Mucosa of rectum (tissue), 2 donors: ENCODE data around the gene CDC45.

Experiments
- H3K27ac ChIP-seq, 2 donors: one replicate each; pipeline ENCODE4 v1.7.0; 2013; ENCODE audit warnings: inconsistent platforms in 2 of 2, low read depth in 2 of 2, low read length in 2 of 2
- H3K27me3 ChIP-seq, 2 donors: one replicate each; pipeline ENCODE4 v1.7.0; 2013; ENCODE audit warnings: low read length in 2 of 2; ENCODE audit not compliant: control insufficient read depth in 2 of 2, insufficient read depth in 2 of 2
- H3K36me3 ChIP-seq, 2 donors: one replicate each; pipeline ENCODE4 v1.7.0; 2013; ENCODE audit warnings: low read length in 2 of 2; ENCODE audit not compliant: control insufficient read depth in 2 of 2, insufficient read depth in 2 of 2
- H3K4me1 ChIP-seq, 2 donors: one replicate each; pipeline ENCODE4 v1.7.0; 2013; ENCODE audit warnings: low read length in 2 of 2, mild to moderate bottlenecking in 1 of 2; ENCODE audit not compliant: control insufficient read depth in 2 of 2, insufficient read depth in 2 of 2
- H3K4me3 ChIP-seq, 2 donors: one replicate each; pipeline ENCODE4 v1.7.0; 2013; ENCODE audit warnings: low read length in 2 of 2
- H3K9ac ChIP-seq, 2 donors: one replicate each; pipeline ENCODE4 v1.7.0; 2013; ENCODE audit warnings: low read length in 2 of 2, low read depth in 1 of 2, mild to moderate bottlenecking in 1 of 2
- H3K9me3 ChIP-seq, 2 donors: one replicate each; pipeline ENCODE4 v1.7.0; 2013; ENCODE audit warnings: low read length in 2 of 2; ENCODE audit not compliant: control insufficient read depth in 2 of 2
- donor health status: healthy.
- donor health status: Normal muscosa, but diverticular disease.

CDC45 gene

DNA sequence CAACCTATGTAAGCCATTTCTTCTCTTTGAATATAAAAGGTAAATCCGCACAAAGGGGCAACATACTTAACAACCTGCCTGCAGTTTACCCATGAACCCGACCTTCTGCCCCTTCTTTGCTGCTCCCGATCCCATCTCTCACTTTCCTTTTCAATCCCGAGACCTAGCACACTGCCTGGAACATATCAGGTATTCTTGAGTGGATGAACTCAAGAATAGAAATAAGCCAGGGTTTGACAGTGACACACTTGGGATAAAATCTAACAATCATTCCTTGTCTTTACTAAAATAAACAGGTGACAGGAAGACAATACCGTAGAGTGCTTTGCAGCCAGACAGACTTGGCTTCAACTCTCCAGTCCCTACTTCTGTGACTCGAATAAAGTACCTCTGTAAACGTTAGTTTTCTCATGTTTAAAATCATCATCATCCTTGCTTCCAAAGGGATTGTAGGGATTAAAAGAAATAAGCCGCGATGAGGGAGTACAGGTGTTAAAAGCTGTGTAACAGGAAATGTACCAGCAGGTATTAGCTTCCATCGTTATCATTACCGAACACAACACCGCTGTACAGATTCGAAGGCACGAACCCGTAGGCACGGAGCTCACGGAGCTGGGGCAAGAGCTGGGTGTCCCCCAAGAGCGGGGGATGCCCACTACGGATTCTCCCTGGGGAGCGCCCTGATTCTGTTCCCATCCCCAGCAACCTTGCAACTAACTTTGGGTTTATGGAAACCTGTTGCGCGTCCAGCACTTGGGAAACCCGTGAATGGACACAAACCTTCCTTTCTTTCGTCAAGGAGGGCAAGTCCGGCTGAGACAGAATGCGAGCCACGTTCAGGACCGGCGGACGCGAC lies 1.4 kb upstream of the CDC45 start:
- H3K27me3 ChIP-seq: no peaks in the 10 kb centered on the region
- H3K36me3 ChIP-seq: peaks cover 12 to 16% of the 10 kb centered on the region in 2 donors
- H3K4me3 ChIP-seq: peak overlapping the region; percentile 95 to 97
- peak overlapping the region; percentile 90 to 98 for H3K9ac ChIP-seq
- no peaks in the 10 kb centered on the region for H3K9me3 ChIP-seq
- H3K4me1 ChIP-seq: peaks cover 14 to 16% of the 10 kb centered on the region in 2 donors
- H3K27ac ChIP-seq: peak overlapping the region; percentile 95 to 97

DNA sequence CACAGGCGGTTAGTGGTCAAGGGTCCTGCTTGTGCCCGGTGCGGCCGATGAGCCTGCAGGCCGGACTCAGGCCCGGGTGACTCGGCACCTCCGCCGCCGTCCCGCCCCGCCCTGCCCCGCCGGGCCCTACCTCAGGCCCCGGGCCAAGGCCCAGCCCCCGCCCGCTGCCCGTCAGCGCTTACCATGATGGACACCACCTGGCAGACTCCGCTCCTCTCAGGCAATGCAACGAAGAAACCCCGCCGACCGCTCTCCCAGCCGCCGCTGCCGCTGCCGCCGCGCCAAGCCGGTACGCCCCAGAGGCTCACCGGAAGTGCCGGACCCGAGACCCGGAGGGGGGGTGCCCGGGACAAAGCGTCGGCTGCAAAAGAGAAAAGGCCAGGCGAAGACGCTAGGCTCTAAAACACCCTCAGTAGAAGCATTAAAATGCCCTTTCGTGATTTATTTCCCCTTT lies 792 bp upstream of the CDC45 start, which contains the start of gene UFD1:
Gene UFD1 (minus strand): TSS at position 293 of the 454 bp plus-strand sequence. CDS start 108 bp downstream, at position 185.
- peak within 1 kb of the TSS; percentile 95 to 97 for H3K4me3 ChIP-seq
- peaks cover 14 to 16% of the 10 kb centered on the region in 2 donors for H3K4me1 ChIP-seq
- peak within 1 kb of the TSS; percentile 95 to 97 for H3K27ac ChIP-seq
- H3K27me3 ChIP-seq: no peaks in the 10 kb centered on the region
- peak within 1 kb of the TSS; percentile 90 to 98 for H3K9ac ChIP-seq
- no peaks in the 10 kb centered on the region for H3K9me3 ChIP-seq
- H3K36me3 ChIP-seq: peaks cover 6 to 10% of the 10 kb centered on the region in 2 donors

- H3K27ac ChIP-seq: no peak overlapping the region
- peaks cover 6 to 9% of the 10 kb centered on the region in 2 donors for H3K36me3 ChIP-seq
- H3K9ac ChIP-seq: peak overlapping the region in 1 of 2 donors; percentile 41
- H3K27me3 ChIP-seq: no peaks in the 10 kb centered on the region
- H3K9me3 ChIP-seq: no peaks in the 10 kb centered on the region
- peak overlapping the region; percentile 95 to 97 for H3K4me3 ChIP-seq
- peaks cover 14 to 16% of the 10 kb centered on the region in 2 donors for H3K4me1 ChIP-seq
These were observed 451 bp downstream of the CDC45 start for GRCh38 chr22:19480173-19480568.

DNA sequence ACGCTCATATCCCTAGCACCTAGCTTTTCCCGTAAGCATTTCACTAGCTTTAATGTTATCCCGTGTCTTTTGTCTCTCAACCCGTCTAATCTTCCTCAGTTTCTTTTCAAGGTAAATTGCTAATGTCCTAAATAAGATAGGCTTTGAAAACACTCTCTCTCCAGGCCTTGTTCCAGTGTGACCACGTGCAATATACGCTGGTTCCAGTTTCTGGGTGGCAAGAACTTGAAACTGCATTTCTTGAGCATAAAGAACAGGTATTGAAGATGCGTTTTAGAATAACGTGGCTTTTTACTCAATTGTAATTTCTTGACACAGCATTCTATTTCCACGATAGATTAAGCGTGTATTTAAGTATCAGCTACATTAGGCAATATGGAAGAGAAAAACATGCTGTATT lies 1.1 kb downstream of the CDC45 start:
- Histone ChIP-seq H3K4me3 (peak overlapping the region in 1 of 2 donors; percentile 97), H3K9ac (no peak overlapping the region), H3K9me3 (no peaks in the 10 kb centered on the region), H3K4me1 (peaks cover 14 to 16% of the 10 kb centered on the region in 2 donors), H3K27me3 (no peaks in the 10 kb centered on the region), H3K36me3 (peaks cover 5 to 8% of the 10 kb centered on the region in 2 donors), H3K27ac (no peak overlapping the region)

GRCh38 chr22:19482297-19482696 lies 2.6 kb downstream of the CDC45 start:
- no peak overlapping the region for H3K4me3 ChIP-seq
- H3K36me3 ChIP-seq: peaks cover 0 to 6% of the 10 kb centered on the region in 2 donors
- no peaks in the 10 kb centered on the region for H3K27me3 ChIP-seq
- H3K27ac ChIP-seq: no peak overlapping the region
- no peaks in the 10 kb centered on the region for H3K9me3 ChIP-seq
- peaks cover 11 to 13% of the 10 kb centered on the region in 2 donors for H3K4me1 ChIP-seq
- H3K9ac ChIP-seq: no peak overlapping the region

- Histone ChIP-seq H3K36me3 (peaks cover 0 to 6% of the 10 kb centered on the region in 2 donors), H3K27ac (no peak overlapping the region), H3K4me3 (no peak overlapping the region), H3K4me1 (peaks cover 5% of the 10 kb centered on the region in 2 donors), H3K27me3 (no peaks in the 10 kb centered on the region), H3K9me3 (no peaks in the 10 kb centered on the region), H3K9ac (no peak overlapping the region)
These were observed 3.9 kb downstream of the CDC45 start for GRCh38 chr22:19483481-19484244.

- Histone ChIP-seq H3K4me1 (no peaks in the 10 kb centered on the region), H3K27ac (no peak overlapping the region), H3K9me3 (no peaks in the 10 kb centered on the region), H3K4me3 (no peak overlapping the region), H3K9ac (no peak overlapping the region), H3K27me3 (no peaks in the 10 kb centered on the region), H3K36me3 (peaks cover 0 to 6% of the 10 kb centered on the region in 2 donors)
These were observed 8.6 kb downstream of the CDC45 start for GRCh38 chr22:19488285-19488684.

- no peak overlapping the region for H3K27ac ChIP-seq
- no peak overlapping the region for H3K9ac ChIP-seq
- no peaks in the 10 kb centered on the region for H3K9me3 ChIP-seq
- no peak overlapping the region for H3K4me3 ChIP-seq
- H3K4me1 ChIP-seq: no peaks in the 10 kb centered on the region
- H3K36me3 ChIP-seq: peaks cover 0 to 3% of the 10 kb centered on the region in 2 donors
- H3K27me3 ChIP-seq: no peaks in the 10 kb centered on the region
These were observed 9.4 kb downstream of the CDC45 start for GRCh38 chr22:19488884-19489843.

- Histone ChIP-seq H3K4me3 (no peak overlapping the region), H3K4me1 (no peaks in the 10 kb centered on the region), H3K9ac (no peak overlapping the region), H3K27me3 (no peaks in the 10 kb centered on the region), H3K36me3 (no peaks in the 10 kb centered on the region), H3K27ac (no peak overlapping the region), H3K9me3 (no peaks in the 10 kb centered on the region)
These were observed 11.0 kb downstream of the CDC45 start for GRCh38 chr22:19490628-19491230.
